Measurements from ENCODE around the gene STK35. TPM values are rescaled to one million over a fixed set of nuclear protein-coding genes. Genes with fewer than 3 reads are reported as not detected.

Gene STK35
- total RNA-seq, 1 experiment from 2014 or later, result 38.4 TPM

DNA sequence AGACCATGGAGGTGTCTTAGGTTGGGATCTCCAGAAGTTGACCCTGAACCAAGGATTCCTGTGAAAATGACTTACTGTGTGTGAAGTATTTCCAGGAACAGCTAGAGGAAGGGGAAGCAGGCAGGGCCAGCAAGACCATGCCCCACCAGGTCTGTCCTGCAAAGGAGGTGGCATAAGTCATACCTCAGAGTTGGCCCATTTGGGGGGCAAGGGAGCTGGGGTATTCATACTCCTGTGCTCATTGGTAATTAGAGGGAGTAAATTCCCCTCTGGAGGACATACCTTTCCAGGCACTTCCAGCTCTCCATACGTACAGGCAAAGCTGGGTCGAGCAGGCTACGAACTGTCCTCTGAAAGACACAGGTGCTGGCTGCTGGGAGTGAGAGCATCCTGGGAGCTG lies 72.4 kb downstream of the STK35 start:
- BruUV-seq (replicated peaks), result no TSS peak
- TF ChIP-seq, protein P1, sequence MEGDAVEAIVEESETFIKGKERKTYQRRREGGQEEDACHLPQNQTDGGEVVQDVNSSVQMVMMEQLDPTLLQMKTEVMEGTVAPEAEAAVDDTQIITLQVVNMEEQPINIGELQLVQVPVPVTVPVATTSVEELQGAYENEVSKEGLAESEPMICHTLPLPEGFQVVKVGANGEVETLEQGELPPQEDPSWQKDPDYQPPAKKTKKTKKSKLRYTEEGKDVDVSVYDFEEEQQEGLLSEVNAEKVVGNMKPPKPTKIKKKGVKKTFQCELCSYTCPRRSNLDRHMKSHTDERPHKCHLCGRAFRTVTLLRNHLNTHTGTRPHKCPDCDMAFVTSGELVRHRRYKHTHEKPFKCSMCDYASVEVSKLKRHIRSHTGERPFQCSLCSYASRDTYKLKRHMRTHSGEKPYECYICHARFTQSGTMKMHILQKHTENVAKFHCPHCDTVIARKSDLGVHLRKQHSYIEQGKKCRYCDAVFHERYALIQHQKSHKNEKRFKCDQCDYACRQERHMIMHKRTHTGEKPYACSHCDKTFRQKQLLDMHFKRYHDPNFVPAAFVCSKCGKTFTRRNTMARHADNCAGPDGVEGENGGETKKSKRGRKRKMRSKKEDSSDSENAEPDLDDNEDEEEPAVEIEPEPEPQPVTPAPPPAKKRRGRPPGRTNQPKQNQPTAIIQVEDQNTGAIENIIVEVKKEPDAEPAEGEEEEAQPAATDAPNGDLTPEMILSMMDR (conservative IDR thresholded peaks at IDR 0.05; ENCODE audit: low read depth, low read length), result no peak
- TF ChIP-seq EZH2phosphoT487 (IDR thresholded peaks at IDR 0.05; ENCODE audit: borderline replicate concordance, low read length) (no peak), EZH2 (IDR thresholded peaks at IDR 0.05; ENCODE audit: low read length, unreplicated experiment) (no peak)
- no peaks in the 10 kb centered on the region for H3K79me2 ChIP-seq (ENCODE audit: low read length)
- peaks cover 47% of the 10 kb centered on the region for H3K27me3 ChIP-seq (ENCODE audit: low read length)
- intact Hi-C loops (cut with micrococcal nuclease), result loop anchor here (5.0 kb wide), 3 partner anchors 167 to 412 kb away; no protein-coding TSS in a partner anchor
- no peaks in the 10 kb centered on the region for H3K9me2 ChIP-seq (replicated peaks; ENCODE audit: low read length)
- H3K36me3 ChIP-seq (ENCODE audit: low read depth, low read length), result no peaks in the 10 kb centered on the region
- H3K4me1 ChIP-seq (ENCODE audit: insufficient read depth, low read length), result no peaks in the 10 kb centered on the region
- DNase-seq (no peak), ATAC-seq (no peak)
- H3K4me3 ChIP-seq (ENCODE audit: low read length), result no peak overlapping the region
- H3K27ac ChIP-seq (ENCODE audit: low read length), result no peak overlapping the region
- ChIA-PET CTCF (interaction anchor here (0.6 kb wide), 1 partner anchor 85 kb away, joined by 3 read pairs; no protein-coding TSS in a partner anchor), POLR2A (ENCODE audit: unreplicated experiment) (no interaction called here)
- no peaks in the 10 kb centered on the region for H4K20me1 ChIP-seq (ENCODE audit: low read length)
- no peak overlapping the region for H2AFZ ChIP-seq (ENCODE audit: low read length)
- no peak overlapping the region for H3K4me2 ChIP-seq (ENCODE audit: low read length)
- H3K9ac ChIP-seq (ENCODE audit: low read length), result no peak overlapping the region
- H3F3A ChIP-seq (ENCODE audit: low read length, unreplicated experiment), result no peaks in the 10 kb centered on the region
- H3K9me3 ChIP-seq (ENCODE audit: low read length), result no peaks in the 10 kb centered on the region

DNA sequence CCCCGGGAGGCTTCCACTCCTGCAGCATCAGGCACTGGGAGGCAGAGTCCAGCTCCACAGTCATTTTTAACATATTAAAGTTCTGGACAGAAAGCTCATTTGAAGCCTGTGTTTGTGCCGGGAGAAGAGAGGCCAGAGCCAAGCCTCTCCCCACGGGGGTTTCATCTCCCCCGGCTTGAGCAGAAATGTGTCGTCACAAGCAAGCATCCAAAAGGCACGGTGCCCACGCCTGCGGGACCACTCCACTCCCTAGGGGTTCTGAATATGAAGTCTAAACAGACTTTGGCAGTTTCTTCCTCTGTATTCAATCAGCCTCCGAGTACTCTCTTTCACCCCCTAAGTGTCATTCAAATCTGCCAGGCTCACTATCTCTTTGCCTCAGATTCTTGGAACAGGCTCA lies 75.3 kb downstream of the STK35 start:
- Histone ChIP-seq H3K4me1 (ENCODE audit: insufficient read depth, low read length) (no peaks in the 10 kb centered on the region), H2AFZ (ENCODE audit: low read length) (no peak overlapping the region), H3K9me2 (replicated peaks; ENCODE audit: low read length) (no peaks in the 10 kb centered on the region), H3K4me3 (ENCODE audit: low read length) (no peak overlapping the region), H3K9ac (ENCODE audit: low read length) (no peak overlapping the region), H3K79me2 (ENCODE audit: low read length) (no peaks in the 10 kb centered on the region), H3K27ac (ENCODE audit: low read length) (no peak overlapping the region), H3K4me2 (ENCODE audit: low read length) (no peak overlapping the region), H3F3A (ENCODE audit: low read length, unreplicated experiment) (no peaks in the 10 kb centered on the region), H3K27me3 (ENCODE audit: low read length) (peaks cover 66% of the 10 kb centered on the region), H3K9me3 (ENCODE audit: low read length) (no peaks in the 10 kb centered on the region), H4K20me1 (ENCODE audit: low read length) (no peaks in the 10 kb centered on the region), H3K36me3 (ENCODE audit: low read depth, low read length) (no peaks in the 10 kb centered on the region)
- BruUV-seq (replicated peaks), result no TSS peak
- intact Hi-C loops (cut with micrococcal nuclease), result no loop called here
- ChIA-PET CTCF (interaction anchor here (0.6 kb wide), 1 partner anchor 88 kb away, joined by 3 read pairs; no protein-coding TSS in a partner anchor), POLR2A (ENCODE audit: unreplicated experiment) (no interaction called here)
- ATAC-seq (no peak), DNase-seq (no peak)
- TF ChIP-seq EZH2phosphoT487 (IDR thresholded peaks at IDR 0.05; ENCODE audit: borderline replicate concordance, low read length), result no peak
- no peak for TF ChIP-seq EZH2 (IDR thresholded peaks at IDR 0.05; ENCODE audit: low read length, unreplicated experiment)
- TF ChIP-seq, protein P1 (conservative IDR thresholded peaks at IDR 0.05; ENCODE audit: low read depth, low read length), result no peak

DNA sequence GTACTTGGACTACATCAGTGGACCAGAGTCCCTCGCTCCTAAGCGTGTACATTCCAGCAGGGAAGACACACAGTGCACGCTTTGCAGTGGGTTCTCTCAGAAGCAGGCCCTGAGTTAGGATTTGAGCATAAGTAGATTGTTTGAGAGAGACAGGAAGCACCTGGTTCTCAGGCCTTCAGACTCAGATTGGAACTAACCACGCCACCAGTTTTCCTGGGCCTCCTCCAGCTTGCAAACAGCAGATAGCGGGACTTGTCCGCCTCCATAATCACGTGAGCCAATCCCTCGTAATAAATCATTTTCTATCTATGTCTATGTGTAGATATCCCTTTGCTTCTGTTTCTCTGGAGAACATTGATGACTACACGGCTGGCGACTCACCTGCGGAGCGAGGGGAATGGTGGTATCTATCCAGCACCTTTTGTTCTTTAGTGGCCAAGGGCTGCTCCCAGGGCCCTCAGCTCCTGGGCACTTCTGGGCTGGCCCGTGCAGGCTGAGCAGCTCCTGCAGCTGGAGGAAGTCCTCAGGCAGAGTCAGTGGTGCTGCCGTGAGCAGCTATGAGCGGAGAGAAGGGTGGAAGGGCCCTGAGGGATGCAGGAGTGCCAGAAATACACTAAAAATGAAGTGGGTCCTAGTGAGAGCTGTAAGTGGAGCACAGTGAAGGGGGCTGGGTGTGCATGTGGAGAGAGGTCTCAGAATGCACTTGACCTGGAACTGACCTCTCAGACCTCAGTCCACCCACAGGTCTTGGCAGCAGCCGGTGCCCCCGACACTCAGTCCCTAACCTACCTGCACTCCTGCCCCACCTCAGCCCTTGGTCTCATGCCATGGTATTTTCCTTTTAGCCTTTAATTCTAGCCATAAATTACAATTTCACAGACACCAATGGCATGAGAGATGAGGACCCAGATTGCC lies 76.9 kb downstream of the STK35 start:
- ChIA-PET POLR2A (ENCODE audit: unreplicated experiment) (no interaction called here), CTCF (no interaction called here)
- peaks cover 76% of the 10 kb centered on the region for H3K27me3 ChIP-seq (ENCODE audit: low read length)
- no peaks in the 10 kb centered on the region for H3K9me3 ChIP-seq (ENCODE audit: low read length)
- H3K9me2 ChIP-seq (replicated peaks; ENCODE audit: low read length), result no peaks in the 10 kb centered on the region
- no peaks in the 10 kb centered on the region for H3K79me2 ChIP-seq (ENCODE audit: low read length)
- H3F3A ChIP-seq (ENCODE audit: low read length, unreplicated experiment), result no peaks in the 10 kb centered on the region
- intact Hi-C loops (cut with micrococcal nuclease), result no loop called here
- H2AFZ ChIP-seq (ENCODE audit: low read length), result no peak overlapping the region
- H3K9ac ChIP-seq (ENCODE audit: low read length), result no peak overlapping the region
- TF ChIP-seq, protein P1 (conservative IDR thresholded peaks at IDR 0.05; ENCODE audit: low read depth, low read length), result no peak
- TF ChIP-seq EZH2phosphoT487 (IDR thresholded peaks at IDR 0.05; ENCODE audit: borderline replicate concordance, low read length) (no peak), EZH2 (IDR thresholded peaks at IDR 0.05; ENCODE audit: low read length, unreplicated experiment) (no peak)
- no peaks in the 10 kb centered on the region for H4K20me1 ChIP-seq (ENCODE audit: low read length)
- H3K4me3 ChIP-seq (ENCODE audit: low read length), result no peak overlapping the region
- H3K4me2 ChIP-seq (ENCODE audit: low read length), result no peak overlapping the region
- ATAC-seq (no peak), DNase-seq (no peak)
- H3K27ac ChIP-seq (ENCODE audit: low read length), result no peak overlapping the region
- BruUV-seq (replicated peaks), result no TSS peak
- H3K36me3 ChIP-seq (ENCODE audit: low read depth, low read length), result no peaks in the 10 kb centered on the region
- H3K4me1 ChIP-seq (ENCODE audit: insufficient read depth, low read length), result no peaks in the 10 kb centered on the region
